GM12878 (cell line): Measurements from ENCODE around the gene DDR1. TPM values are rescaled to one million over a fixed set of nuclear protein-coding genes. Genes with fewer than 3 reads are reported as not detected.

ENCODE experiments used
- ATAC-seq: fragments of 200-7000 bp; cut with Tn5 transposase; 3 replicates; pipeline ENCODE4 v1.9.1; 2020; ENCODE audit warnings: mild to moderate bottlenecking, moderate library complexity
- BruUV-seq: library from RNA; stranded (reverse); fragments of 400-500 nt; replicated peaks from 2 replicates; lab custom pipeline; 2021; lab: Mats Ljungman, UMichigan
- CTCF ChIA-PET: fragments of 300-600 bp; sonication (Branson Sonifier 250); formaldehyde crosslinking; extraction: SDS; loops from one replicate; lab custom pipeline; 2021; ENCODE audit warnings: inconsistent platforms; lab: Yijun Ruan, JAX
- POLR2A ChIA-PET: fragments of 350-600 bp; formaldehyde crosslinking; extraction: SDS; loops from one replicate; lab custom pipeline; 2021; ENCODE audit warnings: inconsistent platforms; lab: Charles Lee
- RAD21 ChIA-PET: fragments of 300-600 bp; sonication (Branson Sonifier 250); formaldehyde crosslinking; loops from one replicate; lab custom pipeline; 2023; ENCODE audit warnings: antibody characterized with exemption; ENCODE audit not compliant: unreplicated experiment; lab: Charles Lee
- SMC1A ChIA-PET: fragments of 300-600 bp; sonication (Branson Sonifier 250); formaldehyde crosslinking; loops from one replicate; lab custom pipeline; 2023; ENCODE audit not compliant: unreplicated experiment, uncharacterized antibody; lab: Charles Lee
- DNase-seq: peaks from one replicate; pipeline ENCODE4 v3.0.0-alpha.2; 2011; ENCODE audit warnings: low read depth, low spot score
- FAIRE-seq: peaks from 3 replicates; lab custom pipeline; 2011; peaks lifted over from hg19 to GRCh38; lab: Jason Lieb, UNC
- H2AFZ ChIP-seq: 2 replicates; pipeline ENCODE4 v1.6.0; 2011; ENCODE audit warnings: low read depth, low read length, control low read depth; ENCODE audit not compliant: control insufficient read depth
- H3K27ac ChIP-seq: 2 replicates; pipeline ENCODE4 v1.5.1; 2011; ENCODE audit warnings: control low read depth; ENCODE audit not compliant: control insufficient read depth, insufficient read depth
- H3K27me3 ChIP-seq, 2 experiments: replicated peaks in 1 of 2; 2 replicates each; pipeline versions ENCODE4 v1.6.0 to v1.6.1; 2011; ENCODE audit warnings: low read length in 1 of 2; ENCODE audit not compliant: control insufficient read depth in 2 of 2, insufficient read depth in 2 of 2
- H3K36me3 ChIP-seq, 2 experiments: 2 replicates each; pipeline ENCODE4 v1.5.1; 2011; ENCODE audit warnings: low read length in 1 of 2; ENCODE audit not compliant: control insufficient read depth in 2 of 2, insufficient read depth in 2 of 2
- H3K4me1 ChIP-seq: 2 replicates; pipeline ENCODE4 v1.6.1; 2011; ENCODE audit warnings: mild to moderate bottlenecking, low read length, moderate library complexity, mixed read lengths; ENCODE audit not compliant: control insufficient read depth, insufficient read depth
- H3K4me2 ChIP-seq: 2 replicates; pipeline ENCODE4 v1.6.0; 2011; ENCODE audit warnings: control low read depth; ENCODE audit not compliant: control insufficient read depth, insufficient read depth
- H3K4me3 ChIP-seq: fragments of 200-600 bp; sonication (generic); 2 replicates; pipeline ENCODE4 v1.5.1; 2016
- H3K79me2 ChIP-seq: 2 replicates; pipeline ENCODE4 v1.6.0; 2011; ENCODE audit warnings: low read length; ENCODE audit not compliant: control insufficient read depth, insufficient read depth
- H3K9ac ChIP-seq: 2 replicates; pipeline ENCODE4 v1.8.0; 2011; ENCODE audit warnings: low read length, control low read depth, mixed read lengths; ENCODE audit not compliant: control insufficient read depth, insufficient read depth
- H3K9me3 ChIP-seq: replicated peaks from 3 replicates; pipeline ENCODE4 v1.5.1; 2011; ENCODE audit warnings: mild to moderate bottlenecking, low read length; ENCODE audit not compliant: control insufficient read depth, insufficient read depth
- H4K20me1 ChIP-seq: 2 replicates; pipeline ENCODE4 v1.6.0; 2011; ENCODE audit not compliant: control insufficient read depth, insufficient read depth
- CREB1 ChIP-seq: IDR thresholded peaks from 2 replicates; pipeline ENCODE4 v1.6.1; 2012; ENCODE audit warnings: low read depth, mild to moderate bottlenecking, inconsistent platforms
- CUX1 ChIP-seq: IDR thresholded peaks from 2 replicates; pipeline ENCODE4 v1.6.1; 2012; ENCODE audit warnings: improper control_type of control experiment, low read depth, low read length; ENCODE audit not compliant: insufficient replicate concordance
- DPF2 ChIP-seq: fragments of 450-650 bp; IDR thresholded peaks from 2 replicates; pipeline ENCODE4 v1.6.1; 2017; ENCODE audit warnings: mild to moderate bottlenecking
- ELK1 ChIP-seq: IDR thresholded peaks from 2 replicates; pipeline ENCODE4 v1.6.1; 2012; ENCODE audit warnings: low read depth, low read length, improper control_type of control experiment
- MYC ChIP-seq: IDR thresholded peaks from 2 replicates; pipeline ENCODE4 v1.6.1; 2011; ENCODE audit warnings: mild to moderate bottlenecking, low read length, moderate library complexity, inconsistent platforms; ENCODE audit not compliant: insufficient read depth, insufficient replicate concordance, insufficient read length, severe bottlenecking
- POLR2A ChIP-seq: IDR thresholded peaks from 2 replicates; pipeline ENCODE4 v1.6.1; 2011; ENCODE audit warnings: low read depth, mild to moderate bottlenecking, low read length
- WRNIP1 ChIP-seq: IDR thresholded peaks from 2 replicates; pipeline ENCODE4 v1.6.1; 2011; ENCODE audit warnings: low read depth, low read length, improper control_type of control experiment, borderline replicate concordance
- ZBTB33 ChIP-seq: fragments of 450-650 bp; IDR thresholded peaks from 2 replicates; pipeline ENCODE4 v1.6.1; 2017; ENCODE audit warnings: mild to moderate bottlenecking
- ZSCAN29 ChIP-seq: fragments of 450-650 bp; IDR thresholded peaks from 2 replicates; pipeline ENCODE4 v1.6.1; 2017; ENCODE audit warnings: mild to moderate bottlenecking, moderate library complexity
- WGBS: methylation state at CpG from one replicate; pipeline ENCODE4 v1.1.6; 2016; ENCODE audit warnings: low lambda C conversion rate; ENCODE audit not compliant: insufficient replicate concordance, insufficient coverage; ENCODE audit errors: missing lambda C conversion rate; 5-methylcytosine and 5-hydroxymethylcytosine counted together
- in situ Hi-C: fragments of 300-500 bp; cut with MboI; formaldehyde crosslinking; loops from 9 replicates; pipeline ENCODE4 v1.14.3; 2018; ENCODE audit warnings: mixed read lengths
- intact Hi-C: fragments of 100-400 bp; cut with micrococcal nuclease; formaldehyde crosslinking; loops from one replicate; pipeline ENCODE4 v1.14.2; 2022; ENCODE audit not compliant: unreplicated experiment
- polyA plus RNA-seq, 11 experiments: library from polyadenylated mRNA; depleted of rRNA in 4 of 11; unstranded in 6 of 11; stranded (reverse) in 5 of 11; fragments of >200 nt; fragmentation: Nextera tagmentation in 4 of 11; fragmentation: Illumina TruSeq in 1 of 11; extraction: Ambion mirVana in 4 of 11; extraction: Trizol in 1 of 11; gene quantifications; 1 replicate in 1 of 11; 2 replicates in 10 of 11; pipeline versions ENCODE4 v1.2.1 to v1.2.3, GENCODE V29; 2011 to 2016; ENCODE audit warnings: inconsistent platforms in 2 of 11, missing spikeins in 2 of 11, low read depth in 1 of 11
- total RNA-seq, 4 experiments: library from RNA; depleted of rRNA in 3 of 4; stranded (reverse); fragments of >200 nt in 3 of 4; fragmentation: Illumina TruSeq in 1 of 4; extraction: Trizol in 1 of 4; gene quantifications; 2 replicates each; pipeline versions ENCODE4 v1.2.1 to v1.2.3, GENCODE V29; 2013 to 2021

The DDR1 gene
- total and polyA plus RNA-seq, 10 of the 15 experiments (the other 5 are each of a cell fraction or from before 2014, with no cell fraction given) = 1.1 to 39.0 (median 11.9) TPM

GRCh38 chr6:30847421-30847970, 36.8 kb upstream of the DDR1 start:
- RAD21 ChIA-PET = interaction anchor here (0.9 kb wide), 1 partner anchor 36 kb away, joined by 4 read pairs; no protein-coding TSS in a partner anchor
- intact Hi-C loops = no loop called here

GRCh38 chr6:30847971-30848436, 36.3 kb upstream of the DDR1 start:
- Histone ChIP-seq H3K9ac (no peak overlapping the region), H3K36me3 (no peaks in the 10 kb centered on the region), H3K27ac (no peak overlapping the region), H3K4me1 (no peaks in the 10 kb centered on the region), H3K79me2 (no peaks in the 10 kb centered on the region), H4K20me1 (no peaks in the 10 kb centered on the region), H3K9me3 (peaks cover 8% of the 10 kb centered on the region; the same call in 2 of the 3 replicates), H3K27me3 (no peaks in the 10 kb centered on the region; a peak in 1 of 4 replicates), H2AFZ (no peak overlapping the region), H3K4me2 (no peak overlapping the region), H3K4me3 (no peak overlapping the region)
- ATAC-seq = no peak
- CTCF ChIA-PET = no interaction called here
- WGBS = 58% methylated on average over 9 of the region's 9 CpGs
- SMC1A ChIA-PET = no interaction called here
- FAIRE-seq = no peak
- intact Hi-C loops = no loop called here
- no TSS peak for BruUV-seq
- RAD21 ChIA-PET = interaction anchor here (0.6 kb wide), 1 partner anchor 594 kb away, joined by 4 read pairs; no protein-coding TSS in a partner anchor
- POLR2A ChIA-PET = no interaction called here
- no peak for DNase-seq
- in situ Hi-C loops = no loop called here
- TF ChIP-seq WRNIP1 (no peak), CREB1 (no peak), ELK1 (no peak), CUX1 (no peak), DPF2 (no peak), ZSCAN29 (no peak), ZBTB33 (no peak), POLR2A (no peak)

More at GRCh38 chr6:30847421-30847970, 36.8 kb upstream of the DDR1 start:
- H3K79me2 ChIP-seq = no peaks in the 10 kb centered on the region
- in situ Hi-C loops = no loop called here
- H3K36me3 ChIP-seq = no peaks in the 10 kb centered on the region
- 35% methylated on average over 11 of the region's 11 CpGs for WGBS
- no peaks in the 10 kb centered on the region for H4K20me1 ChIP-seq
- H3K9ac ChIP-seq = no peak overlapping the region
- peaks cover 7% of the 10 kb centered on the region; the same call in 2 of the 3 replicates for H3K9me3 ChIP-seq
- H3K4me1 ChIP-seq = no peaks in the 10 kb centered on the region
- no peak for ATAC-seq
- ChIA-PET POLR2A (interaction anchor here (0.6 kb wide), 2 partner anchors 9 to 28 kb away, joined by 3 to 6 read pairs; no protein-coding TSS in a partner anchor), SMC1A (no interaction called here), CTCF (no interaction called here)
- H3K27ac ChIP-seq = no peak overlapping the region
- H3K27me3 ChIP-seq = no peaks in the 10 kb centered on the region; a peak in 1 of 4 replicates
- no peak overlapping the region for H2AFZ ChIP-seq
- no peak for DNase-seq
- no TSS peak for BruUV-seq
- no peak overlapping the region for H3K4me2 ChIP-seq
- TF ChIP-seq MYC = no peak
- no peak overlapping the region for H3K4me3 ChIP-seq
- no peak for FAIRE-seq
